ENCODE measurements around the gene ZNF582.

DNA sequence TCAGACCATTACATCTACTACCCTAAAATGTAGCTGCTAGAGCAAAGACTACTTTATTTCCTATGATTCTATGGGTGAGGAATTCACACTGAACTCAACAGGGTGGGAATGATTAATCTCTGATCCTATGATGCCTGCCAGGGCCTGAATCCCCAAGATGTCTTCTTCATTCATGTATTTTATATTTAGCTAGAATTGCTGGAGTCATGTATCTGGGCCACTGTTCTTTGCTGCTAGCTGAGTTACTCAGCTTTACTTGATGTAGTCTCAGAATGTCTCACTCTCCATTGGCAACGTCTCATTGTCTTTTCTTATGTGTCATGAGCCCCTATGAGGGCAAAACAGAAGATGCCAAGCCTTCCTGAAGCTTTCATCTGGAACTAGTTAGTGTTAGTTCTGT, 21.1 kb downstream of the ZNF582 start:
- TF ChIP-seq EZH2 (IDR thresholded peaks at IDR 0.05; ENCODE audit: low read length, unreplicated experiment) (no peak), EZH2phosphoT487 (IDR thresholded peaks at IDR 0.05; ENCODE audit: borderline replicate concordance, low read length) (no peak)
- TF ChIP-seq, protein P1, sequence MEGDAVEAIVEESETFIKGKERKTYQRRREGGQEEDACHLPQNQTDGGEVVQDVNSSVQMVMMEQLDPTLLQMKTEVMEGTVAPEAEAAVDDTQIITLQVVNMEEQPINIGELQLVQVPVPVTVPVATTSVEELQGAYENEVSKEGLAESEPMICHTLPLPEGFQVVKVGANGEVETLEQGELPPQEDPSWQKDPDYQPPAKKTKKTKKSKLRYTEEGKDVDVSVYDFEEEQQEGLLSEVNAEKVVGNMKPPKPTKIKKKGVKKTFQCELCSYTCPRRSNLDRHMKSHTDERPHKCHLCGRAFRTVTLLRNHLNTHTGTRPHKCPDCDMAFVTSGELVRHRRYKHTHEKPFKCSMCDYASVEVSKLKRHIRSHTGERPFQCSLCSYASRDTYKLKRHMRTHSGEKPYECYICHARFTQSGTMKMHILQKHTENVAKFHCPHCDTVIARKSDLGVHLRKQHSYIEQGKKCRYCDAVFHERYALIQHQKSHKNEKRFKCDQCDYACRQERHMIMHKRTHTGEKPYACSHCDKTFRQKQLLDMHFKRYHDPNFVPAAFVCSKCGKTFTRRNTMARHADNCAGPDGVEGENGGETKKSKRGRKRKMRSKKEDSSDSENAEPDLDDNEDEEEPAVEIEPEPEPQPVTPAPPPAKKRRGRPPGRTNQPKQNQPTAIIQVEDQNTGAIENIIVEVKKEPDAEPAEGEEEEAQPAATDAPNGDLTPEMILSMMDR (conservative IDR thresholded peaks at IDR 0.05; ENCODE audit: low read depth, low read length) = no peak
